ENCODE results near the gene PRKRIP1. TPM values are rescaled to one million over a fixed set of nuclear protein-coding genes. Genes with fewer than 3 reads are reported as not detected.
"Not testable (repeated sequence)": the region's sequence is repeated elsewhere in the genome, so short reads cannot be mapped to it uniquely, and the experiment has no call there.

Gene PRKRIP1

DNA sequence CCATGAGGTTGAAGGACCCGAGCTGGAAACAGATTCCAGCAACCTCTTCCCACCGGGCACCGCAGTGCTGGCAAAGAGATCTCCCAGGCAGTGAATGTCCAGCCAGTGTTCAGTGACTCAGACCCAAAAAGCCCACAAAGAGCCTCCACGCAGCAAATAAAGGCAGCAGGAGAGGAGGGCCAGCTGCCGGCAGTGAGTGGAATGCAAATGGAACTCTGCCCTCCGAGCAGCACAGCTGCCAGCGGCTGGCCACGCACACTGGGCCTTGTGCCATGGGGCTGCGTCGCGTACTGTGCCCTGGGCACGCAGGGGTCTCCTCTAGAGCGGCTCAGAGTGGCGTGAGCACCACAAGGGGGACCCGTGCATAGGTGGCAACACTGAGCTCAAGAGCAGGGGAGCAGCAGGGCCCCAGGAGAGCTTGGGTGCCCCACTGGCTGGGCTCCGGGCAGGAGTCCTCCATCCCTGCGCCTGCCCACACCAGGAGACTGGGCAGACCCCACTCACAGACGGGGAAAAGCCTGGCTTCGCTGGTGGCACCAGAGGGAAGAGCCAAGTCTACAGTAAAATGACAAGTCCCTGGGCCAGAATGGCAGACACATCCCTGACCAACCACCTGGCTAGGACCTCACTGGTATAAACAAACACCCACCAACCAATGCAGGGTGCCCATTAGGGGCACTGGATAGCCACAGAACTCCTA lies 78.7 kb downstream of the PRKRIP1 start:
- not testable (repeated sequence) for H3K79me1 ChIP-seq (ENCODE audit: low read depth, low read length); H3K4me2 ChIP-seq (ENCODE audit: insufficient read depth, low read length, poor library complexity, severe bottlenecking); H2BK12ac ChIP-seq (ENCODE audit: low read length); H3K9me3 ChIP-seq (replicated peaks in 1 of 2; ENCODE audit: control insufficient read depth in 2 of 2, insufficient read depth in 1 of 2, low read depth in 1 of 2, low read length in 2 of 2); H3K27ac ChIP-seq (replicated peaks; ENCODE audit: low read length); H3K14ac ChIP-seq (ENCODE audit: low read length); H3K9ac ChIP-seq (ENCODE audit: low read depth, low read length, poor library complexity); H2BK5ac ChIP-seq (ENCODE audit: low read length); H4K91ac ChIP-seq (ENCODE audit: low read depth, low read length, poor library complexity); H3K4me1 ChIP-seq (ENCODE audit: control insufficient read depth in 2 of 2, insufficient read depth in 1 of 2, low read depth in 1 of 2, low read length in 2 of 2); H3K4ac ChIP-seq (ENCODE audit: low read length); H4K8ac ChIP-seq (ENCODE audit: low read depth, low read length); H2BK15ac ChIP-seq (ENCODE audit: low read length); DNase-seq (ENCODE audit: low spot score); H2BK120ac ChIP-seq (ENCODE audit: low read depth, low read length); H2AK5ac ChIP-seq (ENCODE audit: low read depth, low read length); H3K18ac ChIP-seq (ENCODE audit: low read length); H3K27me3 ChIP-seq (ENCODE audit: control insufficient read depth in 3 of 3, insufficient read depth in 3 of 3, low read depth in 1 of 3, low read length in 3 of 3); H3K23ac ChIP-seq (ENCODE audit: low read depth, low read length, poor library complexity); H2AFZ ChIP-seq (ENCODE audit: low read length); H3K4me3 ChIP-seq (ENCODE audit: low read length in 2 of 2)
- no CpG with 5 or more reads among the region's 19 CpGs for WGBS, 2 donors (ENCODE audit: extremely low coverage in 2 of 2, insufficient read length in 2 of 2, insufficient replicate concordance in 1 of 2)
- H3K36me3 ChIP-seq (replicated peaks in 1 of 2; ENCODE audit: control insufficient read depth in 2 of 2, insufficient read depth in 2 of 2, low read length in 2 of 2): peaks cover 12 to 32% of the 10 kb centered on the region in 2 donors

Small RNAs within 50 kb of the gene (small RNA-seq; reads per million reads assigned to genes)
- not detected for gene AC091390.4 (ENCODE audit: insufficient read depth)
- gene MIR548O (ENCODE audit: insufficient read depth): not detected
